Lower lobe of right lung (tissue), 2 donors: Measurements from ENCODE around the gene PAQR5. TPM values are rescaled to one million over a fixed set of nuclear protein-coding genes. Genes with fewer than 3 reads are reported as not detected.

Experiments used
- ATAC-seq, 2 donors: fragments of 200-7000 bp; cut with Tn5 transposase; one replicate each; pipeline ENCODE4 v1.9.1; 2020 to 2022; ENCODE audit warnings: mild to moderate bottlenecking in 2 of 2, moderate library complexity in 2 of 2
- DNase-seq: peaks from one replicate; pipeline ENCODE4 v3.0.0-alpha.2; 2020
- H3K27ac ChIP-seq: fragments of 200-600 bp; one replicate; pipeline ENCODE4 v1.8.0; 2022
- H3K27me3 ChIP-seq: fragments of 200-600 bp; one replicate; pipeline ENCODE4 v1.8.0; 2022; ENCODE audit warnings: low read depth
- H3K36me3 ChIP-seq: fragments of 200-600 bp; one replicate; pipeline ENCODE4 v1.8.0; 2022; ENCODE audit warnings: mild to moderate bottlenecking
- H3K4me1 ChIP-seq: fragments of 200-600 bp; one replicate; pipeline ENCODE4 v1.8.0; 2022
- H3K4me3 ChIP-seq: fragments of 200-600 bp; one replicate; pipeline ENCODE4 v1.8.0; 2022; ENCODE audit warnings: mild to moderate bottlenecking
- H3K9me3 ChIP-seq: fragments of 200-600 bp; one replicate; pipeline ENCODE4 v1.8.0; 2022
- intact Hi-C: fragments of 100-400 bp; cut with DNase I; formaldehyde crosslinking; loops from one replicate; pipeline ENCODE4 v1.11.0; 2022
- total RNA-seq: library from RNA; stranded (reverse); fragmentation: NEBNext Ultra II Directional; extraction: Animal tissue kit (Norgen Biotek cat#: 25700); gene quantifications from one replicate; pipeline ENCODE4 v1.2.1, GENCODE V29; 2021
- TF ChIP-seq, protein P1 (sequence below): fragments of 200-600 bp; IDR thresholded peaks from one replicate; pipeline ENCODE4 v1.8.0; 2022; ENCODE audit warnings: antibody characterized with exemption, mild to moderate bottlenecking
- donor health status: DM: no; HTN: yes; CAD: no; lungs with severe emphysema.

PAQR5 gene
- total RNA-seq, 1 donor from 2014 or later = 30.6 TPM

- Histone ChIP-seq H3K4me1 (peaks cover 26% of the 10 kb centered on the region), H3K9me3 (no peaks in the 10 kb centered on the region), H3K27ac (no peak overlapping the region), H3K36me3 (no peaks in the 10 kb centered on the region), H3K4me3 (no peak overlapping the region), H3K27me3 (no peaks in the 10 kb centered on the region)
- ATAC-seq = peak in 1 of 2 donors; percentile 6
- TF ChIP-seq, protein P1, sequence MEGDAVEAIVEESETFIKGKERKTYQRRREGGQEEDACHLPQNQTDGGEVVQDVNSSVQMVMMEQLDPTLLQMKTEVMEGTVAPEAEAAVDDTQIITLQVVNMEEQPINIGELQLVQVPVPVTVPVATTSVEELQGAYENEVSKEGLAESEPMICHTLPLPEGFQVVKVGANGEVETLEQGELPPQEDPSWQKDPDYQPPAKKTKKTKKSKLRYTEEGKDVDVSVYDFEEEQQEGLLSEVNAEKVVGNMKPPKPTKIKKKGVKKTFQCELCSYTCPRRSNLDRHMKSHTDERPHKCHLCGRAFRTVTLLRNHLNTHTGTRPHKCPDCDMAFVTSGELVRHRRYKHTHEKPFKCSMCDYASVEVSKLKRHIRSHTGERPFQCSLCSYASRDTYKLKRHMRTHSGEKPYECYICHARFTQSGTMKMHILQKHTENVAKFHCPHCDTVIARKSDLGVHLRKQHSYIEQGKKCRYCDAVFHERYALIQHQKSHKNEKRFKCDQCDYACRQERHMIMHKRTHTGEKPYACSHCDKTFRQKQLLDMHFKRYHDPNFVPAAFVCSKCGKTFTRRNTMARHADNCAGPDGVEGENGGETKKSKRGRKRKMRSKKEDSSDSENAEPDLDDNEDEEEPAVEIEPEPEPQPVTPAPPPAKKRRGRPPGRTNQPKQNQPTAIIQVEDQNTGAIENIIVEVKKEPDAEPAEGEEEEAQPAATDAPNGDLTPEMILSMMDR = no peak
- no peak for DNase-seq
- intact Hi-C loops = no loop called here
Observed at GRCh38 chr15:69319384-69320375, 21.0 kb downstream of the PAQR5 start.

DNA sequence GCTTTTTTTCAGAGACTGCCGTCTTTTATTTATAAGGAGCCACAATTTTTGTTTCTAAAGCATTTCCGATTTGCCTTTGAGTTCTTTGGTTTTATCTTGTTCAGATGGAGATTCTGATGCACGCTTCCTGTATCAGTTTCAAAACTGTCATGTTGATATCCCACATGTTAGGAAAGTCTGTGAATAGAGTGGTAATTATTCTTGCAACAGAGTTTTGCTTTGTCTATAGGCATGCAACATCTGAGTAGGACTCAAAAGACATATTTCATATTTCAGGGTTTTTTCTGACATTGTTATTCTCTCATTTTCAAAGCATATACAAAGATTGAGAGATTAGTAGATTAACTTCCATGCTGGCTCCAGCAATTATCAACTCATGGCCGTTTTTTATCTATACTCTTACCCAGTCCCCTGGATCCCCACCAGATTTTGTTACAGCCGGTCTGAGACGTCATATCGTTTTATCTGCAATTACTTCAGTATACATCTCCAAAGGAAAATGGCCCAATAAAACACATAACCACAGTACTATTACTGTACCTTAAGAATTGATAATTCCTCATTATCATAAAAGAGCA, 22.4 kb downstream of the PAQR5 start:
- ATAC-seq = peak; percentile 36 to 42
- no peaks in the 10 kb centered on the region for H3K27me3 ChIP-seq
- H3K36me3 ChIP-seq = no peaks in the 10 kb centered on the region
- no peak overlapping the region for H3K4me3 ChIP-seq
- TF ChIP-seq, protein P1 = no peak
- intact Hi-C loops = no loop called here
- peak overlapping the region; percentile 14 for H3K27ac ChIP-seq
- H3K4me1 ChIP-seq = peaks cover 26% of the 10 kb centered on the region
- DNase-seq = no peak
- H3K9me3 ChIP-seq = no peaks in the 10 kb centered on the region

DNA sequence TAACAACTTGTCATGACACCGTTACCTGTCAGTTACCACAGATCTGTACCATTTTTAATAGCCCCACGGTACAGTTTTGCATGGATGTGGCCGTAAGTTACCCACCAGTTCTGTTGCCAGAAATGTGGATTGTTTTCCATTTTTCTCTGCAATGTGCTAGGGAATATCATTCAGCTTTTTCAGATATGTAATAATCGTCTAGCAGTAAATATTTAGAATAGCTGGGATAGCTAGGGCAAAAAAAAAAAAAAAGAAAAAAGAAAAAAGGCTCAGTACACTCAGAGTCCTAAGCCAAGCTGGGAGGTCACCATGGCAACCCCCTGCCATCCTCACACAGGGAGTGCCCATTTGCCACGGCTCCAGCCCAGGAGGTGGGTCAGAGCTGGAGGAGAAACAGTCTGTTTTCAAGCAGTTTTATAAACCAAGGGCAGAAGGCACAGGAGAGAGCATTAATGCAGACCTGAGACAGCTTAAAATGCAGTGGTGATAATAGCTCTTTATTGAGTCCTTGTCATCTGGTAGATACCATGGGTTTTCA, 25.2 kb downstream of the PAQR5 start:
- Histone ChIP-seq H3K4me1 (peaks cover 26% of the 10 kb centered on the region), H3K27me3 (no peaks in the 10 kb centered on the region), H3K9me3 (no peaks in the 10 kb centered on the region), H3K4me3 (no peak overlapping the region), H3K36me3 (no peaks in the 10 kb centered on the region), H3K27ac (no peak overlapping the region)
- intact Hi-C loops = no loop called here
- TF ChIP-seq, protein P1 = no peak
- no peak for ATAC-seq
- DNase-seq = no peak

GRCh38 chr15:69324565-69324964, 25.9 kb downstream of the PAQR5 start:
- no peaks in the 10 kb centered on the region for H3K27me3 ChIP-seq

DNA sequence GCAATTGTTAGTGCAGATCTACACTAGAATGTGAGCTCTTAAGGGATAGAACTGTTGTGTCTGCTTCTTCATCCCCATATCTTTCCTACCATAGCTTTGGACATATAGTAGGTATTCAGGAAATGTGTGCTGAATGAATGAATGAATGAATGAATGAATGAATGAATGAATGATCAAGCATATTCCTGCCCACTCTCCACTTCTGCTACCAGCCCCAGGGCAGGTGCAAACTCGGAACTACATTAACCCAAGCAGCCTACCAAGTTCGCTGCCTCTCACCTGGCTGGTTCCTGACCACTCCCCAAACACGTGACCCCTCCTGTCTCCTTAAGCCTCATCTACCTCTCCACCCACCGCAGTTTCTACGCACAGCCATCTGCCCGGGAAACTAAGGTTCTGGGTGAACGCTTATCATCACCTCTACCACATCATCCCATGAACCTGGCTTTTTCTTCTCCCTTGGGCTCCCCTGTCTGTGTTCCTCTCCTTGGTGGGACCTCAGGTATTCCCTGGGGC, 26.8 kb downstream of the PAQR5 start:
- Histone ChIP-seq H3K4me3 (no peak overlapping the region), H3K36me3 (no peaks in the 10 kb centered on the region), H3K27me3 (no peaks in the 10 kb centered on the region), H3K9me3 (no peaks in the 10 kb centered on the region), H3K4me1 (peaks cover 13% of the 10 kb centered on the region), H3K27ac (no peak overlapping the region)
- TF ChIP-seq, protein P1 = no peak
- DNase-seq = no peak
- ATAC-seq = no peak
- intact Hi-C loops = no loop called here

More at GRCh38 chr15:69324565-69324964, 25.9 kb downstream of the PAQR5 start:
- Histone ChIP-seq H3K4me1 (peaks cover 23% of the 10 kb centered on the region), H3K4me3 (no peak overlapping the region), H3K36me3 (no peaks in the 10 kb centered on the region), H3K27ac (no peak overlapping the region), H3K9me3 (no peaks in the 10 kb centered on the region)
- intact Hi-C loops = no loop called here
- ATAC-seq (no peak), DNase-seq (no peak)
- TF ChIP-seq, protein P1 = no peak
